AG04450 (cell line): ENCODE measurements around the gene SYT9. TPM values are rescaled to one million over a fixed set of nuclear protein-coding genes. Genes with fewer than 3 reads are reported as not detected.

Source experiments
- CTCF ChIA-PET: fragments of 300-600, 350-600 bp; formaldehyde crosslinking; extraction: SDS; loops from one replicate; lab custom pipeline; 2022; ENCODE audit warnings: antibody characterized with exemption, inconsistent platforms; lab: Charles Lee
- POLR2A ChIA-PET: fragments of 350-600 bp; formaldehyde crosslinking; extraction: SDS; loops from one replicate; lab custom pipeline; 2021; ENCODE audit warnings: antibody characterized with exemption, inconsistent platforms; lab: Yijun Ruan, JAX
- DNase-seq: peaks from one replicate; pipeline ENCODE4 v3.0.0-alpha.2; 2011; ENCODE audit warnings: low read depth, low spot score
- H3K27ac ChIP-seq: one replicate; pipeline ENCODE4 v1.5.1; 2012; ENCODE audit warnings: low read depth, low read length, control low read depth
- H3K27me3 ChIP-seq: one replicate; pipeline ENCODE4 v1.6.0; 2012; ENCODE audit warnings: low read length; ENCODE audit not compliant: control insufficient read depth, insufficient read depth
- H3K4me3 ChIP-seq: 2 replicates; pipeline ENCODE4 v1.5.1; 2011; ENCODE audit warnings: mild to moderate bottlenecking, low read depth, low read length, control low read depth
- H3K9me3 ChIP-seq: 2 replicates; pipeline ENCODE4 v1.5.1; 2012; ENCODE audit warnings: low read length; ENCODE audit not compliant: control insufficient read depth, insufficient read depth
- polyA plus RNA-seq: library from polyadenylated mRNA; depleted of rRNA; stranded (reverse); fragments of >200 nt; gene quantifications from 2 replicates; pipeline ENCODE4 v1.2.3, GENCODE V29; 2011
- TF ChIP-seq, protein P1 (sequence below): IDR thresholded peaks from 2 replicates; pipeline ENCODE4 v1.5.1; 2011; ENCODE audit warnings: low read depth, low read length, control low read depth, inconsistent platforms

SYT9 gene
- polyA plus RNA-seq, 1 experiment, result not detected

GRCh38 chr11:7250166-7250565 is 1.5 kb upstream of the SYT9 start:
- ChIA-PET POLR2A (no interaction called here), CTCF (no interaction called here)
- H3K27ac ChIP-seq, result no peak overlapping the region
- peaks cover 24% of the 10 kb centered on the region for H3K27me3 ChIP-seq
- TF ChIP-seq, protein P1, sequence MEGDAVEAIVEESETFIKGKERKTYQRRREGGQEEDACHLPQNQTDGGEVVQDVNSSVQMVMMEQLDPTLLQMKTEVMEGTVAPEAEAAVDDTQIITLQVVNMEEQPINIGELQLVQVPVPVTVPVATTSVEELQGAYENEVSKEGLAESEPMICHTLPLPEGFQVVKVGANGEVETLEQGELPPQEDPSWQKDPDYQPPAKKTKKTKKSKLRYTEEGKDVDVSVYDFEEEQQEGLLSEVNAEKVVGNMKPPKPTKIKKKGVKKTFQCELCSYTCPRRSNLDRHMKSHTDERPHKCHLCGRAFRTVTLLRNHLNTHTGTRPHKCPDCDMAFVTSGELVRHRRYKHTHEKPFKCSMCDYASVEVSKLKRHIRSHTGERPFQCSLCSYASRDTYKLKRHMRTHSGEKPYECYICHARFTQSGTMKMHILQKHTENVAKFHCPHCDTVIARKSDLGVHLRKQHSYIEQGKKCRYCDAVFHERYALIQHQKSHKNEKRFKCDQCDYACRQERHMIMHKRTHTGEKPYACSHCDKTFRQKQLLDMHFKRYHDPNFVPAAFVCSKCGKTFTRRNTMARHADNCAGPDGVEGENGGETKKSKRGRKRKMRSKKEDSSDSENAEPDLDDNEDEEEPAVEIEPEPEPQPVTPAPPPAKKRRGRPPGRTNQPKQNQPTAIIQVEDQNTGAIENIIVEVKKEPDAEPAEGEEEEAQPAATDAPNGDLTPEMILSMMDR, result no peak
- no peak overlapping the region for H3K4me3 ChIP-seq
- no peak for DNase-seq
- H3K9me3 ChIP-seq, result no peaks in the 10 kb centered on the region

- Histone ChIP-seq H3K9me3 (no peaks in the 10 kb centered on the region), H3K4me3 (peak overlapping the region; percentile 42; the same call in 1 of the 2 replicates), H3K27me3 (peaks cover 24% of the 10 kb centered on the region), H3K27ac (no peak overlapping the region)
- TF ChIP-seq, protein P1, result no peak
- POLR2A ChIA-PET, result no interaction called here
- CTCF ChIA-PET, result no interaction called here
- no peak for DNase-seq
Observed at GRCh38 chr11:7251487-7251835, 243 bp upstream of the SYT9 start.

DNA sequence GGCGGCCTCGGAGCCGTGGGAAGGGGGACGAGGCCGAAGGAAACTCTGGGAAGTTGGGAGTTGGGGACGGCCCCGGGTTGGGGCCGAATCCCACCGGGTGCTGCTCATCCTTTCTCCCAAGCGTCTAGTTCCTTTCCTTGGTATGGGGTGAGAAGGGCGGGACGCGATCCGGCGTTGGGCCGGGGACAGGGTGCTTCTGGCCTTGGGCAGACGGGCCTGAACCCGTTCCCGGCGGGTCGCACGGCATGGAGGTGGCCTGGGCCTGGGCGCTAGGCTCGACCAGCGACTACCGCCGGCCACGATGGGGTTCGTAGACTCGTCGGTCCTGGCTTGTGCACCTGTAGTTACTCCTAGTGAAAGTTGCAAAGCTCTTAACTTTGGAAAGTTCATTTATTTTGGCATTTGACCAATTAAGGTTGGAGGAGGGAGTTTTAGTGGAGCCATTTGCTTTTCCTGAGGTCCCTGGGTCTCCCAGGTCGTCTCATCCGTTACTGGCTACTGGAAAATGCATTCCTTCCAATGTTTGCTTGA is 1.0 kb downstream of the SYT9 start:
- no peak for DNase-seq
- Histone ChIP-seq H3K27ac (no peak overlapping the region), H3K4me3 (no peak overlapping the region), H3K27me3 (peaks cover 24% of the 10 kb centered on the region), H3K9me3 (no peaks in the 10 kb centered on the region)
- ChIA-PET POLR2A (no interaction called here), CTCF (no interaction called here)
- TF ChIP-seq, protein P1, result no peak

- Histone ChIP-seq H3K27me3 (peaks cover 24% of the 10 kb centered on the region), H3K4me3 (no peak overlapping the region), H3K27ac (no peak overlapping the region), H3K9me3 (no peaks in the 10 kb centered on the region)
- CTCF ChIA-PET, result no interaction called here
- no peak for DNase-seq
- POLR2A ChIA-PET, result no interaction called here
- TF ChIP-seq, protein P1, result no peak
Observed at GRCh38 chr11:7253800-7254199, 2.1 kb downstream of the SYT9 start.

DNA sequence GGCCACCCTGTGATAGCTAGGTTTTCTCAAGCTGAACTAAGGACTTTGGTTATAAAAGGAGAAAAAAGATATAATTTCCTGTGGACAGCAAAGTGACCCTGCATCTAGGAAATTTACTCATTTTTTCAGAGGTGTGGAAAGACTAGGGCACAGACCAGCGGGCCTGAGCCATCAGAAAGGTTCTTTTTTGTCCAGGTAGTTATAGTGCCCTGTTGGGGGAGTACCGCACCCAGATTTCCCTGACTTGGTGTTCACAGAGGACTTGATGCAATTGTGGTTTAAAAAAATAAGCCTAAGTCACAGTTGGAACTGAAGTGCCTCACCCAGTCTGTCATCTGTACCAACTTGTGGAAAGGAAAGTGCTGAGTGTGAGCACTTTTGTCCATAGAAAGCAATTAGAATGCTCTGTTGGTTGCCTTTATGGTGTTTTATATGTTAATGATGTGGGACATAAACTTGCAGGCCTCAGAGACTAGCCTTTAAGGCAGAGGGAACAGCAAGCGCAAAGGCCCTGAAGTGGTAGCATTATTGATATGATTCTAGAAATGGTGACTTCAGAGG is 3.1 kb downstream of the SYT9 start:
- POLR2A ChIA-PET, result no interaction called here
- H3K4me3 ChIP-seq, result no peak overlapping the region
- no peak overlapping the region for H3K27ac ChIP-seq
- H3K9me3 ChIP-seq, result no peaks in the 10 kb centered on the region
- CTCF ChIA-PET, result no interaction called here
- DNase-seq, result no peak
- TF ChIP-seq, protein P1, result no peak
- peaks cover 24% of the 10 kb centered on the region for H3K27me3 ChIP-seq
